HG03342 (cell line): ENCODE results near the gene DPYD.

Experiments used
- ATAC-seq: cut with Tn5 transposase; IDR thresholded peaks from one replicate; pipeline ENCODE4 v1.9.1; 2021; ENCODE audit warnings: mild to moderate bottlenecking, moderate library complexity; ENCODE audit not compliant: unreplicated experiment

The DPYD gene

DNA sequence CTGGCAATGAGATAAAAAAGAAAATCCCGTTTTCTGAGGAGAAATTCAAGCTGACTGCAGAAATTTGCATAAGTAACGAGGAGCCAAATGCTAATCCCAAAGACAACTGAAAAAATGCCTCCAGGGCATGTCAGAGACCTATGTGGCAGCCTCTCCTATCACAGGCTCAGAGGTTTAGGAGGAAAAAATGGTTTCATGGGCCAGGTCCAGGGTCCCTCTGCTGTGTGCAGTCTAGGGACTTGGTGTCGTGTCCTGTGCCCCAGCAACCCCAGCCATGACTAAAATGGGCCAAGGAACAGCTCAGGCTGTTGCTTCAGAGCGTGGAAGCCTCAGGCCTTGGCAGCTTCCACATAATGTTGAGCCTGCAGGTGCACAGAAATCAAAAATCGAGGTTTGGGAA is 456.5 kb downstream of the DPYD start:
- ATAC-seq: no peak

DNA sequence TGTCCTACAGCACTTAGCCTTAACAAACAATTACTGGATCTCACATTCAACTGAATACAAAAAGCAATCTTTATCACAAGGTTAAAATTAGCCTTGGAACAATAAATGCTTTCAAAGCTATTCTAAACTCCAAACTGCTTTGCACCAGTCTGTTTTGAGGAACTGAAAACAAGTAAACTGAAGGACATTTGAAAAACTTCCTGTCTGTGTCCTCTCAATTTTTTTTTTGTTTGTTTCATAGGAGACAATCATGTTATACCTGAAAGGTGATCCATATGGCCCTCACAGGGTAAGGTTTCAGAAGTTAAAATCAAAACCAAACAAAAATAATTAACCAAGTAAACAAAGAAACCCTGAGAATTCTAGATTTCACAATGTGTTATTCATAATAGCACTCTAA is 459.1 kb downstream of the DPYD start:
- ATAC-seq: peak; percentile 93

- no peak for ATAC-seq
These were observed 463.3 kb downstream of the DPYD start for GRCh38 chr1:97457446-97458089.

GRCh38 chr1:97451944-97452343 is 468.9 kb downstream of the DPYD start:
- ATAC-seq: no peak

GRCh38 chr1:97451046-97451826 is 469.6 kb downstream of the DPYD start:
- ATAC-seq: no peak

DNA sequence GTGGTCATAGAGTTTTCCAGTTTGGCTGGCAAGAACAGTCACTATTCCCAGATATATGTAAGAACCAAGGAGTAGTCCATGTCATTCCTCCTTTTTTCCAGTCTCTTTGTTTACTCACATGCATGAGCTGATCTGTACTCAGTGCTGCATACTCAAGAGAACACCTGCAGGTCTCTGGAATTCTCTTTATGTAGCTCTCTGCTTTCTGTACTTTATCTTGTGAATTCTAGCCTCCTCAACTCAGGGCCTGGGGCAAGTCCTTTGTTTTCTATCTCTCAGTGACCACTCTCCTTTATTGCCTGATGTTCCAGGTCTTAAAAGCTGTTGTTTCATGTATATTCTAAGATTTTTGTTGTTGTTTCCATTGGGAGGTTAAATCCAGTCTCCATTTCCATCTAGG is 478.9 kb downstream of the DPYD start:
- no peak for ATAC-seq

DNA sequence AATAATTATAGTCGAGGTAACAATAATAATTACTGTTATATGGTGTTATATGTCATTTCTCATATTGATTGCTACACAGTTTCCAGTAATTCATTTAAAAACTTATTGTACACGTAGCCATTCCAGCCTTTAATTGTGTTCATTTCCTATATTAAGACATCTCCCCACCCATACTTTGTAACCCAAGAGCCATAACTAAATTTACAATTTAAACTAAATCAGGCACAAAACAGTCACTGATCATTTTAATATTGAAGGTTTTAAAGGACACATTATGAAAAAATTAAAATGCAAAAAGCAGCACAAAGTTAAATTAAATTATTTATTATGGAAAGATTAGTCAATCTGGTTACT is 487.0 kb downstream of the DPYD start:
- ATAC-seq: no peak

- no peak for ATAC-seq
These were observed 487.6 kb downstream of the DPYD start for GRCh38 chr1:97433094-97433823.

- ATAC-seq: no peak
These were observed 493.5 kb downstream of the DPYD start for GRCh38 chr1:97427371-97427770.

- ATAC-seq: peak; percentile 56
These were observed 496.6 kb downstream of the DPYD start for GRCh38 chr1:97424209-97424608.

DNA sequence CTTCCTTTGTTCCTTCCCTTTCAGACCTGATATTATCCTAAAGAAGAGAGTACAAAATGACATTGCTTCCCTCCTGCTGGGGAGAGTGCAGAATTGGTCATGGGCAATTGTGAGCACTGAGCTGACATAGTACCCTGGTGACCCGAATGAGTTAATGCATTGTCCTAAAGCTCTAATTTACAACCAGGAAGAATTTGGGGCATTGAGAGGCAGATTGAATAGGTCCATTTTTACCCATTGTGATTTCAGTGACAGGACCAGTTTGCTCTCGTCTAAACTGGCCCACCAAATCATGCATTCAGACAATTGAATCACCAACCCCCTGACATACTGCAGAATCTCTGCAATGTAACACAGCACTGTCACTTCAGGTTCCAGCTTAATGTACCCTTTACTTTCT is 497.4 kb downstream of the DPYD start:
- no peak for ATAC-seq

- ATAC-seq: no peak
These were observed 503.2 kb downstream of the DPYD start for GRCh38 chr1:97417661-97418060.

- no peak for ATAC-seq
These were observed 506.0 kb downstream of the DPYD start for GRCh38 chr1:97414682-97415312.

DNA sequence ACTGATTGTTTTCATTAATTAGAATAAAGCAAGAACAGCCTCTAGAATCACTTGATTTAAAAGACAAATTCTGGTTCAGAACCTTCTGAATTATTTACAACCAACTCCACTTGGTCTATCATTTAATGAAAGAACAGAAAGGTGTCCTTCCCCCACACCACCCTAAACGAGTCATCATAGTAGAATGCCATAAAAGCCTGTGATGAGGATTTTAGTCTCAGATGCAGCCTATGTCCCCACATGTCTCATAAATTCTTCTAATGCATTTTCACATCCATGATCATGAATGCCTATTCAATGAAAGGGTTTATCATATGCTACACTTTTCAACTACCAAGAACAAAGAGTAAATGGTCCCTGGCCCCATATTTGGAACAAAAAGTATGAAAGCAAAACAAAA is 508.1 kb downstream of the DPYD start:
- no peak for ATAC-seq

GRCh38 chr1:97412166-97412565 is 508.7 kb downstream of the DPYD start:
- ATAC-seq: no peak

GRCh38 chr1:97396463-97396862 is 524.4 kb downstream of the DPYD start:
- no peak for ATAC-seq

GRCh38 chr1:97392701-97393100 is 528.1 kb downstream of the DPYD start:
- ATAC-seq: no peak

GRCh38 chr1:97385536-97386277 is 535.1 kb downstream of the DPYD start:
- ATAC-seq: no peak

- ATAC-seq: no peak
These were observed 536.4 kb downstream of the DPYD start for GRCh38 chr1:97384294-97384968.

- ATAC-seq: no peak
These were observed 537.0 kb downstream of the DPYD start for GRCh38 chr1:97383797-97384196.
